GM21515 (cell line): ENCODE results near the gene MYPOP.

ENCODE experiments used
- ATAC-seq: cut with Tn5 transposase; IDR thresholded peaks from one replicate; pipeline ENCODE4 v1.9.1; 2021; ENCODE audit not compliant: unreplicated experiment

Gene MYPOP, protein sequence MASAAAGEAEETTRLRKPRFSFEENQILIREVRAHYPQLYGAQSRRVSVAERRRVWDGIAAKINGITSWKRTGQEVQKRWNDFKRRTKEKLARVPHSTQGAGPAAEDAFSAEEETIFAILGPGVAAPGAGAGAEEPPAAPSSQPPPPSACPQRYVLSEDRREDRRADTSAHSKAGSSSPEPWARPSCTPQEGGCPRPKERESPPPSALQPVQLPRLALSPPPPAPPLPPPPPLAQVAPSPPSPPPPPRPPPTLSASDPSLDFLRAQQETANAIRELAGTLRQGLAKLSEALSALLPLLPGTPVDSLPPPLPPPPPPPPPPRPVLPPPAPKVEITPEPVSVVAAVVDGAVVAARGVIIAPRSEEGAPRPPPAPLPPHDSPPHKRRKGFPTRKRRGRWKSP

DNA sequence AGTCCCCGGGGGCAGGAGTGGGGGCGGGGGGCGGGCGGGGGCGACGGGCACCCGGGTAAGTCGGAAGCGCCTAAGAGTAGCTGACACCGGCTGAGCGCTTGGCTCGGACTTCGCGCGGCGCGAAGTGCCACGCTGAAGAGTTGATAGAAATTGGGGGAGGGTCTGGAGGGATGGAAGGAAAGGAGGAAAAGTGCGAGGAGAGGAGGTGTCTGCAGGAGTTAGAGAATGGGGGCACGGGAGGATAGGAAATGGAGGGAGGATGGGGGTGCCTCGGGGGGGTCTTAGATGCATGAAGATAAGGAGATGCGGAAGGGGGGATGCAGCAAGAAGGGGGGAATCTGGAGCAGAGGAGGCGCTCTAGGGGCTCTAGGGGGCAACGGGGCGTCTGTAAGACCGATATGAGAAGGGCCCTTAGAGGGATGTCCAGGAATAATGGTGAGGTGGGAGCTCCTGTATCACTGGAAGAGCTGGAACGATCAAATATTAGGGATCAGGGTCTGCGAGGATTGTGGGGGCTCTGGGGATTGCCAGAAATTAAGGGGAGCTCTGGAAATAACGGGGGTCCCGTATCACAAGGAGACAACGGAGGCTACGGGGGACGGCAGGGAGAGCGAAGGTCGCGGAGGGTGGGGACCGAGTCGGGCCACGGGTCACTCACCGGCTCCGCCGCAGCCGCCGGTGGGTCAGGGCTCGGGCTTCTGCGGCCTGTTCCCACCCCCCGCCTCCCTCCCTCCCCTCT, at the start of gene MYPOP:
MYPOP (minus strand) TSS at position 702 of the 739 bp plus-strand sequence. CDS start 840 bp downstream, outside the sequence.
- ATAC-seq: no peak

- no peak for ATAC-seq
These were observed 45.5 kb upstream of the MYPOP start for GRCh38 chr19:45947926-45948325.

DNA sequence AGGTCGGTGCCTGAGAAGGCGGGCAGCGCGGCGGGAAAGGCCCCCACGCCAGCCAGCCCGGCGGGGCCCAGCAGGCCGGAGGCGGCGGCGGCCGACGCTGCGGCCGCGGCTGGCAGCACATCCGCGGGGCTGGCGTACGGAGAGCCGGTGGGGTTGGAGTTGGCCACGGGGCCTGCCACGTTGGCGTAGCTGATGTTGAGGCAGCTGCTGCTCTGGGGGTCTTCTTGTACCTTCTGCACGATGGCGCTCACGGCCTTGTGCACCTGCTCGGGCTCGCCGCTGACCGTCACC, 38.0 kb upstream of the MYPOP start:
- ATAC-seq: no peak

GRCh38 chr19:45939792-45940514, 37.5 kb upstream of the MYPOP start:
- no peak for ATAC-seq

- no peak for ATAC-seq
These were observed 36.4 kb upstream of the MYPOP start for GRCh38 chr19:45938733-45939319.

DNA sequence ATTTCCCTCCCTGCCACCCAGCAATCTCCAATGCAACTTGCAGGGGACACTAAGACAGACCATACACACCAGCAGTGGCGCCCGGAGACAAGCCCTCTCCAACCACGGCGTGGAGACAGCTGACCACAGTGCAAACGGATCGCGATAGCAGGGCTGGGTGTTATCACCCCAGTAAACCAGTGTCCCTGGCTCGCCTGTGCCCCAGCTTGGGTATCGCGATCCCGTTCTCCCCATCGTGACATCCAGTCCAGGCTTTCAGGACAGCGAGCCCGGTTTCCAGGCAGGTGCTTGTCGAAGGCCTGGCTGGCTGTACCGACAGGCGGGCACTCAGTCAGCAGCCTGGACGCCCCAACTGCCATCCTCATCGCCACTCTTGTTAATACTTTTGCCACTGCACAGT, 32.9 kb upstream of the MYPOP start:
- ATAC-seq: no peak

- ATAC-seq: no peak
These were observed 32.3 kb upstream of the MYPOP start for GRCh38 chr19:45934551-45935230.

GRCh38 chr19:45933759-45934158, 31.3 kb upstream of the MYPOP start:
- no peak for ATAC-seq

- ATAC-seq: no peak
These were observed 28.6 kb upstream of the MYPOP start for GRCh38 chr19:45931055-45931454.

GRCh38 chr19:45929247-45929646, 26.8 kb upstream of the MYPOP start:
- no peak for ATAC-seq

DNA sequence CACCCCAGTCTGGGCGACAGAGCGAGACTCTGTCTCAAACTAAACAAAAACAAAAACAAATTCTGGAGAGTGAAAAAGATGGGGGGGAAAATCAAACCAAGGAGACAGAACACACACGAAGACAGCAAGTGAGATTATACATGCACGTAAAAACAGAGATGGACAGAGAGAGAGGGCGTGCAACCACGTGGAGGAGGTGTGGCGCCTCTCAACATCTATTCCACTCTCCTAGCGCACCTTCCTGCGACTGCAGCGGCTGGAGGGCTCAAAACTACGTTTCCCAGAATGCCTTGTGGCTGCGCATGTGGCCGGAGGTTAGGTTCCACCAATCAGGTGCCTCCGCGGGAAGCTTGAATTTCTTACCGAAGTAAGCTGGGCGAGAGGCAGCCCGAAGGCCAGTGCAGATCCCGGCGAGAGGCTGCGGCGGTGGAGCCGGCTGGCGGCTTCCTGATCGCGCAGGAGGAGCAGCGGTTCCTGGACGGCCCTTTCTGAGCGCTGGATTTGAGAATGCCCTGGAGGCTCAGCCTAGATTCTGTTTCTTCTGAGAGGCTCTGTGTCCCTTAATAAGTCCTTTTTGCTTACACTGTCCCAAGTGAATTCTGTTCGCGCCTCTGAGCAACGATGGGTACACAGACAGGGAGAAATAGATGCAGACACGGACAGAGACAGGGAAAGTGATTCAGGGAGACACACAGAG, 25.3 kb upstream of the MYPOP start:
- no peak for ATAC-seq

GRCh38 chr19:45924891-45925447, 22.6 kb upstream of the MYPOP start:
- ATAC-seq: no peak

- no peak for ATAC-seq
These were observed 19.9 kb upstream of the MYPOP start for GRCh38 chr19:45922281-45922680.

DNA sequence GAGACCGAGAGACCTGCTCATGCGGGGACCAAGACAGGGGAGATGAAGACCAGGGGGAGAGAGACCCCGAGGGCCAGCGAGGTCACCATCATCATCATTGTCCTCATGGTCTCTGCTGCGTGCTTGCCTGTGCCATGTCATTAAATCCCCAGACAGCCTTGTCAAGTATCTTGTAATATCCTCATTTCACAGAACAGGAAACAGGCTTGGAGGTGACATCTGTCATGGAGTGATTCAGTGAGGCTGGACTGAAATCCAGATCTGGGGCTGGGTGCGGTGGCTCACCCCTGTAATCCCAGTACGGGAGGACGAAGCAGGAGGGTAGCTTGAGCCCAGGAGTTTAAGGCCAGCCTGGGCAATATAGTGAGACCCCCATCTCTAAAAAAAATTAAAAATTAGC, 18.0 kb upstream of the MYPOP start:
- no peak for ATAC-seq

DNA sequence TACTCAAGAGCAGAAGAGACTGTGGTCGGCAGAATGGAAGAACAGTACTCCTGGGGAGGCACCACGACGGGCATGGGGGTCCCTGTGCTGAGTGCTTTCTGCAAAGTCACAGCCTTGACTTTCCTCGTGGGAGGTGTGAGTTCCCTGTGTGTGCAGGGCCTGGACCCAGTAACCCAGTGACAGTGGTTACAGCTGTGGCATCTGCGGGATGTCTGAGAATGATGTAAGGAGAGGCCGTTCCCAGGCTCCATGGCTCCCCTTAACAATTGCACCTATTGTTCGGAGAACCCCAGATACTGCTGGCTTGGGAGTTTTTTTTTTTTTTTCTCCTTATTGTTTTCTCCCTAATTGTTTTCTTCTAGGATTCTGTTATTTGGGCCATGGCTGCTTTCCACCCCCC, 17.3 kb upstream of the MYPOP start:
- no peak for ATAC-seq

DNA sequence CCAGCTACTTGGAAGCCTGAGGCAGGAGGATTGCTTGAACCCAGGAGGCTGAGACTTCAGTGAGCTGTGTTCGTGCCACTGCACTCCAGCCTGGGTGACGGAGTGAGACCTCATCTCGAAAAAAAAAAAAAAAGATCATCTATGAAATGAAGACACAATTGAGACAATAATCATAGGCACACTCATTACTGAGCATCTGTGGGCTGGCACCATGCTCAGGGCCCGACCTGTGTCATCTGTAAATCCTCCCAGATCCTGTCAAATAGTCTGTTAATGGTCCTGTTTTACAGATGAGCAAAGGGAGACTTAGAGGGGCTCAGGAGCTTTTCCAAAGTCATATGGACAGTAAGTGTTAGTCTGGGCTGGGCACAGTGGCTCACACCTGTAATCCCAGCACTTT, 16.3 kb upstream of the MYPOP start:
- no peak for ATAC-seq

DNA sequence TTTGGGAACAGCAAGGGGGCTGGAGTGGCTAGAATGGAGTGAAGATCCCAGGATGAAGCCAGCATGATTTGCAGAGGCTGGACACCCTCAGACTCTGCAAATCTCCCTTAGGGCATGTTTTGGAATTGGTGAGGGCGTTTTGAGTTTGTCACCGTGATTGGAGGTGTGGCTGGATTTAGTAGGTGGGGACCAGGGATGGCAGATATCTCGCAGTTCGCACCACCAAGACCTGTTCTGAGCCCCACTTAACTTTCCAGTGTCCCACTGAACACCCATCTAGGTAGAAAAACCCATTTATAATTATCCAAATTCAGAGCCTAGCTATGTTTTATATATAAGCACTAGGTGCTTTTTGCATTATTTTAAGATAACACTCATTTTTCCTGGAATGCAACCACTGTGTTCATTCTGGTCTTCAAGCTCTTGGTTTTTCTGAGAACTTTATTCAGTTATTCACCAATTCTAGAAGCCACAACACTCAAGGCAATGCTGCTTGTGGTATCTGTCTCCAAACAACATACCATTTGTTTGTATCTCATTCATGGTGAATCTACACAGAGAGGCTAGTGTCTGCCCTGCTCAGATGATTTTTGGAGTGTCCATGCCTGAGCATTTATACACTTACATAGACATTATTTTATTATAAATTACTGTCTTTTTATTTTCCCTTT, 15.1 kb upstream of the MYPOP start:
- ATAC-seq: no peak

DNA sequence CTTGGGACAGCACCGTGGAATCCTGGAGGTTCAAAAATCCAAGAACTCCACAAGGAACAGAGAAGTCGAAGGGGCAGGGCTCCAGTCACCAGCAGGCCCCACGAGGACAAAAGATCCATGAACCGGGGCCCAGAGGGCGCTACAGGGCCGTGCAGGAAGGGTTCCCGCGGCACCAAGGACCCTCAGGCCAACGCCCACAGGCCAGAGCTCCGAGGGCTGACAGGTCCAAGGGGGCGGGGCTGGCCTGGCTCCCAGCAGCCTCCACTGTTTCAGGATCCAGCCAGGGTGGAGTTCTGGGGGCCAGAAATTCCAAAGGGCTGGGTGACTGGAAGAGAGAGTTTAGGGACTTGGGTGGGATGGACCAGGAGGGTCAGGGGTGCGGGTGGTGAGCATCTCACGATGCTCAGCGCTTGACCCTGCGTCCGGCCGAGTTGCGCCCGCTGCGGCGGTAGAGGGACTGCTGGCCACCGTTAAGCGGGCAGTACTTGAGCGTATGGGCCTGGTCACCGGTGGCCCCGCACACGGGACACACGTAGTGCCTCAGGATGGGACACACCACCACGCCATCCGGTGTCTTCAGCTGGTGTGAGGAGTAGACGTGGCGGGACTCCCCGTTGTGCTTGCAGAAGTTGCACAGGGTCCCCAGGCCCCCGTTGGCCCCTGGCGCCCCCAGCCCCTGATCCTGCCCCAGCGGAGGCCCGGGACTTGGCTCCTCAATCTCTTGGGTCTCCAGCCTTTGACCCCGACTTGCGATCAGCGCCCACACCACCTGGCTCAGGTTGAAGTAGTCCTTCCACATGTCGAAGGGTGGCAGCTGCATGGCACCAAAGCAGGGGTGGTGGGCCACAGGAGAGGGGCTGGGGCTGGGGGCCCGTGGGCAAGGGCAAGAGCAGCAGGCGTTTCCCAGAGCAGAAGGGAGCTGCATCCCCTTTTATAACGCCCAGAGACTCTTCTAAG, 11.7 kb upstream of the MYPOP start, which contains the start of gene NANOS2:
NANOS2 (minus strand) TSS at position 905 of the 957 bp plus-strand sequence; CDS start at position 820, 85 bp downstream.
- no peak for ATAC-seq
